Erythroblast (primary cell): Measurements from ENCODE around the gene OR51G1.

Experiments used
- GATA1 ChIP-seq: IDR thresholded peaks from 2 replicates; pipeline ENCODE4 v1.6.1; 2011; ENCODE audit warnings: low read depth, mild to moderate bottlenecking, control low read depth, low read length, moderate library complexity
- POLR2A ChIP-seq: IDR thresholded peaks from 2 replicates; pipeline ENCODE4 v1.6.1; 2011; ENCODE audit warnings: mild to moderate bottlenecking, low read length

- TF ChIP-seq POLR2A (no peak), GATA1 (no peak)
These were observed 1.8 kb downstream of the OR51G1 start for GRCh38 chr11:4922304-4922703.
